ENCODE data around the gene FSTL5. TPM values are rescaled to one million over a fixed set of nuclear protein-coding genes. Genes with fewer than 3 reads are reported as not detected.

Gene FSTL5
- total RNA-seq, 3 donors from 2014 or later (not counting 1 experiment from before 2014, with no cell fraction given): not detected

GRCh38 chr4:161342881-161343568 is 820.8 kb downstream of the FSTL5 start:
- no peak overlapping the region for H3K4me3 ChIP-seq (ENCODE audit: low read length)
- Mint-ChIP-seq H3K36me3 (no peaks in the 10 kb centered on the region), H3K4me3 (no peak overlapping the region), H3K27ac (no peak overlapping the region), H3K9me3 (peaks cover 7 to 19% of the 10 kb centered on the region in 2 donors), H3K4me1 (no peaks in the 10 kb centered on the region), H3K27me3 (ENCODE audit: low read depth in 2 of 2) (no peaks in the 10 kb centered on the region)
- no peak for ATAC-seq
- WGBS (ENCODE audit: insufficient coverage): 82% methylated on average over 6 of the region's 6 CpGs
- H3K4me1 ChIP-seq (ENCODE audit: control insufficient read depth, insufficient read depth, low read length): no peaks in the 10 kb centered on the region
- TF ChIP-seq CTCF (IDR thresholded peaks at IDR 0.05): no peak
- H3K27ac ChIP-seq (ENCODE audit: low read length): no peak overlapping the region
- intact Hi-C loops (cut with micrococcal nuclease): no loop called here
- no peak for DNase-seq
- peaks cover 9% of the 10 kb centered on the region for H3K9me3 ChIP-seq (ENCODE audit: control insufficient read depth, insufficient read depth, low read length)
- no peaks in the 10 kb centered on the region for H3K27me3 ChIP-seq (ENCODE audit: control insufficient read depth, insufficient read depth, low read length)
- no peaks in the 10 kb centered on the region for H3K36me3 ChIP-seq (ENCODE audit: control insufficient read depth, insufficient read depth, low read length)

GRCh38 chr4:161336621-161337020 is 827.2 kb downstream of the FSTL5 start:
- Histone ChIP-seq H3K4me1 (ENCODE audit: control insufficient read depth, insufficient read depth, low read length) (no peaks in the 10 kb centered on the region), H3K27me3 (ENCODE audit: control insufficient read depth, insufficient read depth, low read length) (no peaks in the 10 kb centered on the region), H3K36me3 (ENCODE audit: control insufficient read depth, insufficient read depth, low read length) (no peaks in the 10 kb centered on the region), H3K4me3 (ENCODE audit: low read length) (no peak overlapping the region), H3K27ac (ENCODE audit: low read length) (no peak overlapping the region), H3K9me3 (ENCODE audit: control insufficient read depth, insufficient read depth, low read length) (peaks cover 7% of the 10 kb centered on the region)
- H3K27ac Mint-ChIP-seq: no peak overlapping the region
- H3K4me1 Mint-ChIP-seq: no peaks in the 10 kb centered on the region
- ATAC-seq (no peak), DNase-seq (no peak)
- TF ChIP-seq CTCF (IDR thresholded peaks at IDR 0.05): no peak
- H3K36me3 Mint-ChIP-seq: no peaks in the 10 kb centered on the region
- H3K4me3 Mint-ChIP-seq: no peak overlapping the region
- H3K9me3 Mint-ChIP-seq: peaks cover 4 to 6% of the 10 kb centered on the region in 2 donors
- intact Hi-C loops (cut with micrococcal nuclease): no loop called here
- WGBS (ENCODE audit: insufficient coverage): 87% methylated on average over 5 of the region's 5 CpGs
- H3K27me3 Mint-ChIP-seq (ENCODE audit: low read depth in 2 of 2): no peaks in the 10 kb centered on the region

- H3K36me3 ChIP-seq (ENCODE audit: control insufficient read depth, insufficient read depth, low read length): no peaks in the 10 kb centered on the region
- peaks cover 7% of the 10 kb centered on the region for H3K9me3 ChIP-seq (ENCODE audit: control insufficient read depth, insufficient read depth, low read length)
- no peaks in the 10 kb centered on the region for H3K36me3 Mint-ChIP-seq
- intact Hi-C loops (cut with micrococcal nuclease): no loop called here
- H3K4me3 ChIP-seq (ENCODE audit: low read length): no peak overlapping the region
- no peaks in the 10 kb centered on the region for H3K4me1 Mint-ChIP-seq
- no peaks in the 10 kb centered on the region for H3K27me3 Mint-ChIP-seq (ENCODE audit: low read depth in 2 of 2)
- no peaks in the 10 kb centered on the region for H3K27me3 ChIP-seq (ENCODE audit: control insufficient read depth, insufficient read depth, low read length)
- ATAC-seq (no peak), DNase-seq (no peak)
- no peaks in the 10 kb centered on the region for H3K4me1 ChIP-seq (ENCODE audit: control insufficient read depth, insufficient read depth, low read length)
- H3K27ac ChIP-seq (ENCODE audit: low read length): no peak overlapping the region
- WGBS (ENCODE audit: insufficient coverage): 69% methylated on average over 1 of the region's 2 CpGs
- no peak overlapping the region for H3K4me3 Mint-ChIP-seq
- H3K9me3 Mint-ChIP-seq: peaks cover 5 to 8% of the 10 kb centered on the region in 2 donors
- TF ChIP-seq CTCF (IDR thresholded peaks at IDR 0.05): no peak
- H3K27ac Mint-ChIP-seq: no peak overlapping the region
These were observed 827.7 kb downstream of the FSTL5 start for GRCh38 chr4:161336016-161336530.
